Muscle of leg (tissue), 11 donors: Measurements from ENCODE around the gene STX8. TPM values are rescaled to one million over a fixed set of nuclear protein-coding genes. Genes with fewer than 3 reads are reported as not detected.
"Not testable (repeated sequence)": the region's sequence is repeated elsewhere in the genome, so short reads cannot be mapped to it uniquely, and the experiment has no call there.

Source experiments
- DNase-seq: peaks from one replicate; pipeline ENCODE4 v3.0.0; 2013
- H3K27ac ChIP-seq: one replicate; pipeline ENCODE4 v1.5.1; 2013; ENCODE audit warnings: mild to moderate bottlenecking, low read length, control low read depth
- H3K27me3 ChIP-seq: one replicate; pipeline ENCODE4 v1.6.1; 2013; ENCODE audit warnings: low read length; ENCODE audit not compliant: control insufficient read depth, insufficient read depth
- H3K36me3 ChIP-seq: one replicate; pipeline ENCODE4 v1.6.1; 2013; ENCODE audit warnings: low read length; ENCODE audit not compliant: control insufficient read depth, insufficient read depth
- H3K4me1 ChIP-seq: one replicate; pipeline ENCODE4 v1.6.1; 2013; ENCODE audit warnings: low read length; ENCODE audit not compliant: control insufficient read depth, insufficient read depth
- H3K4me3 ChIP-seq: one replicate; pipeline ENCODE4 v1.5.1; 2013; ENCODE audit warnings: low read length, control low read depth
- H3K9me3 ChIP-seq: replicated peaks from 2 replicates; pipeline ENCODE4 v1.6.1; 2013; ENCODE audit warnings: low read depth, low read length; ENCODE audit not compliant: control insufficient read depth
- WGBS: methylation state at CpG from one replicate; pipeline ENCODE4 v1.1.5; 2013; ENCODE audit warnings: missing lambda C conversion rate; ENCODE audit not compliant: insufficient coverage; 5-methylcytosine and 5-hydroxymethylcytosine counted together
- polyA plus RNA-seq, 8 donors: library from polyadenylated mRNA; unstranded; fragments of 120-200 nt; gene quantifications; one replicate each; pipeline versions ENCODE4 v1.2.1 to v1.2.3, GENCODE V29; 2013; ENCODE audit warnings: inconsistent platforms in 1 of 8, low replicate concordance in 1 of 8; ENCODE audit not compliant: insufficient read length in 8 of 8, insufficient read depth in 1 of 8
- total RNA-seq: library from RNA; stranded (reverse); fragments of 120-200 nt; gene quantifications from one replicate; pipeline ENCODE4 v1.2.4, GENCODE V29; 2013

The STX8 gene
- total and polyA plus RNA-seq, 9 donors, result 39.1 to 68.8 (median 46.2) TPM

- H3K4me3 ChIP-seq, result no peak overlapping the region
- H3K36me3 ChIP-seq, result no peaks in the 10 kb centered on the region
- H3K27me3 ChIP-seq, result no peaks in the 10 kb centered on the region
- no peak overlapping the region for H3K27ac ChIP-seq
- no peak for DNase-seq
- H3K9me3 ChIP-seq, result peaks cover 7% of the 10 kb centered on the region
- H3K4me1 ChIP-seq, result peaks cover 3% of the 10 kb centered on the region
- WGBS, result 71% methylated on average over 5 of the region's 7 CpGs
Measured at GRCh38 chr17:9339958-9340357, 235.7 kb downstream of the STX8 start.

- no CpG with 5 or more reads among the region's 10 CpGs for WGBS
- H3K4me1 ChIP-seq, H3K36me3 ChIP-seq, H3K27me3 ChIP-seq, H3K27ac ChIP-seq, H3K9me3 ChIP-seq, DNase-seq, H3K4me3 ChIP-seq: not testable (repeated sequence)
Measured at GRCh38 chr17:9339482-9339881, 236.1 kb downstream of the STX8 start.

- H3K27me3 ChIP-seq, result no peaks in the 10 kb centered on the region
- H3K36me3 ChIP-seq, result no peaks in the 10 kb centered on the region
- no peak overlapping the region for H3K4me3 ChIP-seq
- no CpG with 5 or more reads among the region's 2 CpGs for WGBS
- H3K9me3 ChIP-seq, result peaks cover 10% of the 10 kb centered on the region
- peak; percentile 30 for DNase-seq
- no peak overlapping the region for H3K27ac ChIP-seq
- H3K4me1 ChIP-seq, result no peaks in the 10 kb centered on the region
Measured at GRCh38 chr17:9336817-9337216, 238.8 kb downstream of the STX8 start.

DNA sequence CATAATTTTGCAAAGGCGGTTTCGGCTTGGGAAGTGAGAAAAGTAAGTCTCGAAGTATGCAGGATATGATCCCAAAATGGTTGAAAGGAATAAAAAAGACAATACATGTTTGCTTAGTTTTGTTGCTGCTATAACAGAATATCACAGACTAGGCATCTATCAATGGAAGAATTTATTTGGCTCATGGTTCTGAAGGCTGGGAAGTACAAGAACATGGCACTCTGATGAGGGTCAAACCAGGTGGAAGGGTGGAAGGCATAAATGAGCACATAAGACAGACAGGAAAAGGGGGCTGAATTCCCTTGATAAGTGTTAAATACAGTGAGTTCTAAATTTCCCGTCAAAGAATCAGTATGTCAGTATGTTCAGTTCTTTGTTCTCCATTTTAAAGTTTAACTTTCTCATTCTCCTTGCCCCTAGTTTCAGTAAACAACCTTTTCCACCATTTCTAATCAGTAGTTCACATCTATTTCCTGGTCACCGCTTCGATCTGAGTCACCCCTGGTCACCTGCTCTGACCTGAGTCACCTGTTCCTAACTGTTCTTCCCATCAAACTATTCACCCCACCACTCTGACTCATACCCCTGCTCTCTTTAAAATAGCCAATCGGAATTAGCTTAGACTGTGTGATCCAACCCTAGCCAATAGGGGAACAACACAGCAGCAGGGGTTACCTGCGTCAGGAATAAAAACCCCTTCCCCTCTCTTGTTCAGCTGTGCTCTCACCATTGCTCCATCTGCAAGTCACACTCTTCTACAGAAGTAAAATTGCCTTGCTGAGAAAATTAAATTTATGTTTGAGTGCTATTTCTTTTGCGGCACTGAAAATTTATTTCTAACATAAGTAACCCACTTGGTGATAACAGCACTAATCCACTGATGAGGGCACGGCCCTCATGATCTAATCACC, 240.8 kb downstream of the STX8 start:
- no peak for DNase-seq
- Histone ChIP-seq H3K27ac (no peak overlapping the region), H3K27me3 (no peaks in the 10 kb centered on the region), H3K4me3 (no peak overlapping the region), H3K9me3 (peaks cover 10% of the 10 kb centered on the region), H3K4me1 (peaks cover 5% of the 10 kb centered on the region), H3K36me3 (no peaks in the 10 kb centered on the region)
- WGBS, result 90% methylated on average over 5 of the region's 10 CpGs

DNA sequence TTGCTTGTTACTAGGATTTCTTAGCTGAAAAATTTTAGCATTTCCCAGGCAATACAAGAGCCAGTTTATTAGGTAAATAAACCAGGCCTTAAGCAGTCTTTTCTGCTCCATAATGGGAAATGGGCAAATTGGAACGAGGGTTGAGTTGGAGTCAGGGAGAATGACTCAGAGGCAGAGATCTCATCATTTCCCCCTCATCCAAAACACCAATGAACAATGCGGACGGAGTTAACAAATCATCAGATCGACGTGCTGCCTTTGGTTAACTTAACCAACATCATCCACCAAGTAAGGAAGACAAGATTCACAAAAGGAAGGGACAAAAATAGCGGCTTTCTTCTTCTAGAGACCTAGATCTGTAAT, 243.5 kb downstream of the STX8 start:
- WGBS, result no CpG with 5 or more reads among the region's 6 CpGs
- peaks cover 10% of the 10 kb centered on the region for H3K9me3 ChIP-seq
- H3K27ac ChIP-seq, result peak overlapping the region; percentile 37
- peaks cover 6% of the 10 kb centered on the region for H3K4me1 ChIP-seq
- H3K4me3 ChIP-seq, result no peak overlapping the region
- H3K27me3 ChIP-seq, result no peaks in the 10 kb centered on the region
- H3K36me3 ChIP-seq, result no peaks in the 10 kb centered on the region
- DNase-seq, result no peak

GRCh38 chr17:9331279-9332131, 244.1 kb downstream of the STX8 start:
- peak overlapping the region; percentile 40 for H3K27ac ChIP-seq
- H3K27me3 ChIP-seq, result no peaks in the 10 kb centered on the region
- peak; percentile 75 for DNase-seq
- WGBS, result 66% methylated on average over 11 of the region's 16 CpGs
- no peaks in the 10 kb centered on the region for H3K36me3 ChIP-seq
- H3K4me1 ChIP-seq, result peaks cover 6% of the 10 kb centered on the region
- H3K4me3 ChIP-seq, result no peak overlapping the region
- H3K9me3 ChIP-seq, result peaks cover 10% of the 10 kb centered on the region

DNA sequence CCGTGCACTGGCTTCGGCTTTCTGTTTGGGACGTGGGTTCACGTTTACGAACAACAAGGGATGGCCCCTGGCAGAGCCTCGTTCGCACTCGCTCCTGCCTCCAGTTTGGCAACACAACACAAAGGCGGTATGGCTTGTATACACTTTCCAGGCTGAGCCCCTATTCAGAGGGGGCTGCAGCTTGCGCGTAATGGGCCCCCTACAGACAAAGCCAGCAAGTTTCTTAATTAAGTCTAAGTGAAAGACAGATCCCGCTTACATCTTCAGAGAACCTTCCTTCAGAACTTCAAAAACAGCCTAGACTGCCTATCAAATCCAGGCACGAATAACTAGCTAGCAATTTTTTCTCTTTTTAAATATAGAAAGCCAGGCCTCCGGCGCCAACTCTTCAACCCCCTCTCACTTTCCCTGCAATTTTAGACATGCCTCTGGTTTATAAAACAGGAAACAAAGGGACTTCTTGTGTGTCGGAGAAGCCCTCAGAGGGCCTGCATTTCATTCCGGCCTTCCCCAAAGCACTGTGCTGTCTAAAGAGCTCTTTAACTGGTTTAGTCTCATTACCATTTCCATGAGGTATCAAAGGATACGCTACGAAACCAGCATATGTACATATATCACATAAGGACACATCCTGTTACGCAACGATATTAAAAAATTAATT, 244.9 kb downstream of the STX8 start:
- WGBS, result 74% methylated on average over 12 of the region's 21 CpGs
- no peak overlapping the region for H3K4me3 ChIP-seq
- DNase-seq, result peak; percentile 23

GRCh38 chr17:9330141-9330540, 245.5 kb downstream of the STX8 start:
- Histone ChIP-seq H3K4me1 (peaks cover 6% of the 10 kb centered on the region), H3K9me3 (peaks cover 4% of the 10 kb centered on the region), H3K36me3 (no peaks in the 10 kb centered on the region), H3K27me3 (no peaks in the 10 kb centered on the region), H3K4me3 (no peak overlapping the region), H3K27ac (no peak overlapping the region)
- 67% methylated on average over 1 of the region's 5 CpGs for WGBS
- DNase-seq, result no peak

More for the DNA sequence above, 244.9 kb downstream of the STX8 start:
- Histone ChIP-seq H3K9me3 (peaks cover 7% of the 10 kb centered on the region), H3K36me3 (no peaks in the 10 kb centered on the region), H3K4me1 (peaks cover 6% of the 10 kb centered on the region), H3K27me3 (no peaks in the 10 kb centered on the region), H3K27ac (no peak overlapping the region)

DNA sequence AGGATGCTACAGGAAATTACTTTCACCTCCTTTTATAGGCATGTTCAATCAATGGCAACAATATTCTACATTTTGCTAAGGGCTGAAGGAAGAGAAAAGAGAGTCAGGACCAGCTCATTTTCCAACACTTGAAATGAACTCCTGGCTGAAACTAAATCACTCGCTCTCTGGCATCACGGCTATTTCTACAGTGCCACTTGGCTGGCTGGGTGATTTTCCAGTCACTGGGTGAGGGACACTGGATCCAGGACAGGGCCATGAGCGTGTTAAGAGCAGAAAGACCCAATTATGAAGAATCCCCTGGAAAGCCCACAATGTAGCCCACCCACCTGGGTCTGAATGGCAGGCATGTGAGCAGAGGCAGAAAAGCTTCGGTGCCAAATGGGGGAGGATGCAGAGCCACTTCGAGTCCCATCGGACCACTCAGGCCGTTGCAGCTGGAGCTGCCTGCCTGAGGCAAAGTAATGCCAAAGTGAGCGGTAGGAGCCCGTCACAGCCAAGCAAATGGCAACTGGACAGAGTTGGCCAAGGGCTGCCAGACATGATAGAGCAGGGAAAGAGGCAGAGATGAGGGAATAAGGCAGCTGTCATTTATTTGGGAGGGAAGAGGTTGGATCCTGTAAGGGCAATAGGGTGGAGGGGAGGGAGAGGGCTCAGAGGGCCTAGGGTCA, 246.2 kb downstream of the STX8 start:
- DNase-seq, result peak; percentile 40
- H3K36me3 ChIP-seq, result no peaks in the 10 kb centered on the region
- no peaks in the 10 kb centered on the region for H3K9me3 ChIP-seq
- H3K27me3 ChIP-seq, result no peaks in the 10 kb centered on the region
- peaks cover 6% of the 10 kb centered on the region for H3K4me1 ChIP-seq
- no peak overlapping the region for H3K4me3 ChIP-seq
- H3K27ac ChIP-seq, result no peak overlapping the region
- WGBS, result 56% methylated on average over 8 of the region's 9 CpGs
